ENCODE results near the gene CHST12.
A peak's percentile ranks its signal among the peaks of the same experiment; 100 is the strongest.

Gene CHST12

GRCh38 chr7:2483494-2483893 lies 80.1 kb downstream of the CHST12 start:
- no peak overlapping the region for H3K4me3 ChIP-seq (ENCODE audit: low read depth in 1 of 5, low read length in 5 of 5)
- H3K27ac ChIP-seq (ENCODE audit: low read depth, low read length): no peak overlapping the region
- H3K9me3 ChIP-seq (ENCODE audit: control insufficient read depth in 5 of 5, low read length in 5 of 5): peaks cover 0 to 9% (median 7%) of the 10 kb centered on the region in 5 donors
- no peak overlapping the region for H3K9ac ChIP-seq (ENCODE audit: low read length in 5 of 5)
- H3K27me3 ChIP-seq (ENCODE audit: control insufficient read depth in 5 of 5, insufficient read depth in 4 of 5, low read length in 5 of 5): no peaks in the 10 kb centered on the region
- peaks cover 10 to 52% (median 44%) of the 10 kb centered on the region in 5 donors for H3K4me1 ChIP-seq (ENCODE audit: control insufficient read depth in 5 of 5, insufficient read depth in 5 of 5, low read length in 5 of 5)
- no peaks in the 10 kb centered on the region for H3K36me3 ChIP-seq (ENCODE audit: control insufficient read depth in 5 of 5, insufficient read depth in 5 of 5, low read length in 5 of 5)

GRCh38 chr7:2484868-2485267 lies 81.5 kb downstream of the CHST12 start:
- Histone ChIP-seq H3K27me3 (ENCODE audit: control insufficient read depth in 5 of 5, insufficient read depth in 4 of 5, low read length in 5 of 5) (no peaks in the 10 kb centered on the region), H3K9ac (ENCODE audit: low read length in 5 of 5) (no peak overlapping the region), H3K4me1 (ENCODE audit: control insufficient read depth in 5 of 5, insufficient read depth in 5 of 5, low read length in 5 of 5) (peaks cover 10 to 52% (median 44%) of the 10 kb centered on the region in 5 donors), H3K9me3 (ENCODE audit: control insufficient read depth in 5 of 5, low read length in 5 of 5) (peaks cover 0 to 9% (median 7%) of the 10 kb centered on the region in 5 donors), H3K36me3 (ENCODE audit: control insufficient read depth in 5 of 5, insufficient read depth in 5 of 5, low read length in 5 of 5) (no peaks in the 10 kb centered on the region), H3K4me3 (ENCODE audit: low read depth in 1 of 5, low read length in 5 of 5) (no peak overlapping the region), H3K27ac (ENCODE audit: low read depth, low read length) (no peak overlapping the region)

- no peaks in the 10 kb centered on the region for H3K27me3 ChIP-seq (ENCODE audit: control insufficient read depth in 5 of 5, insufficient read depth in 4 of 5, low read length in 5 of 5)
- peak overlapping the region in 1 of 5 donors; percentile 22 for H3K4me3 ChIP-seq (ENCODE audit: low read depth in 1 of 5, low read length in 5 of 5)
- peak overlapping the region in 1 of 5 donors; percentile 35 for H3K9ac ChIP-seq (ENCODE audit: low read length in 5 of 5)
- peak overlapping the region; percentile 92 for H3K27ac ChIP-seq (ENCODE audit: low read depth, low read length)
- peaks cover 0 to 7% (median 7%) of the 10 kb centered on the region in 5 donors for H3K9me3 ChIP-seq (ENCODE audit: control insufficient read depth in 5 of 5, low read length in 5 of 5)
- H3K36me3 ChIP-seq (ENCODE audit: control insufficient read depth in 5 of 5, insufficient read depth in 5 of 5, low read length in 5 of 5): no peaks in the 10 kb centered on the region
- peaks cover 10 to 54% (median 49%) of the 10 kb centered on the region in 5 donors for H3K4me1 ChIP-seq (ENCODE audit: control insufficient read depth in 5 of 5, insufficient read depth in 5 of 5, low read length in 5 of 5)
Measured at GRCh38 chr7:2487586-2488271, 84.3 kb downstream of the CHST12 start.

GRCh38 chr7:2488272-2488645 lies 84.8 kb downstream of the CHST12 start:
- H3K36me3 ChIP-seq (ENCODE audit: control insufficient read depth in 5 of 5, insufficient read depth in 5 of 5, low read length in 5 of 5): no peaks in the 10 kb centered on the region
- H3K4me1 ChIP-seq (ENCODE audit: control insufficient read depth in 5 of 5, insufficient read depth in 5 of 5, low read length in 5 of 5): peaks cover 10 to 60% (median 54%) of the 10 kb centered on the region in 5 donors
- peak overlapping the region in 1 of 5 donors; percentile 22 for H3K4me3 ChIP-seq (ENCODE audit: low read depth in 1 of 5, low read length in 5 of 5)
- H3K27ac ChIP-seq (ENCODE audit: low read depth, low read length): peak overlapping the region; percentile 92
- H3K27me3 ChIP-seq (ENCODE audit: control insufficient read depth in 5 of 5, insufficient read depth in 4 of 5, low read length in 5 of 5): no peaks in the 10 kb centered on the region
- H3K9ac ChIP-seq (ENCODE audit: low read length in 5 of 5): peak overlapping the region in 4 of 5 donors; percentile 40 to 62 (median 47)
- H3K9me3 ChIP-seq (ENCODE audit: control insufficient read depth in 5 of 5, low read length in 5 of 5): peaks cover 0 to 3% (median 2%) of the 10 kb centered on the region in 5 donors

DNA sequence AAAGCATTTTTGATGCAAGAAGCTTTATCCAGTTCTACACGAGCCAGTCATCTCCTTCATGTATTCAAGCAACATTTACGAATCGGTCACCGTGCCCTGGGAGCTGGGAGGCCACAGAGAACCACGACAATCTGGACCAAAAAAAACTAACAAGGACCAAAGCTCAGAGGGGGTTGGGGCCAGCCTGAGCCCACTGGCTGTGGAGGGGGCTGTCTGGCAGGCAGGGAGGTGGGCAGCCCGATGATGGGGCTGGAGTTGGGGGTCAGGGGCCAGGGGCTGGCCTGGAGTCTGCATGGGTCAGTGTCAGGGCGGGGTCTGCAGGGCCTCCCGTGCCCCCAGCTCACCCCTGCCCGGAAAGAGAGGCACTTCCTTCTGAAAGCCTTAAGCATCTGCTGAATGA lies 85.3 kb downstream of the CHST12 start:
- H3K4me3 ChIP-seq (ENCODE audit: low read depth in 1 of 5, low read length in 5 of 5): peak overlapping the region in 1 of 5 donors; percentile 22
- peaks cover 12 to 62% (median 59%) of the 10 kb centered on the region in 5 donors for H3K4me1 ChIP-seq (ENCODE audit: control insufficient read depth in 5 of 5, insufficient read depth in 5 of 5, low read length in 5 of 5)
- H3K27ac ChIP-seq (ENCODE audit: low read depth, low read length): peak overlapping the region; percentile 92

GRCh38 chr7:2490181-2490651 lies 86.8 kb downstream of the CHST12 start:
- Histone ChIP-seq H3K27me3 (ENCODE audit: control insufficient read depth in 5 of 5, insufficient read depth in 4 of 5, low read length in 5 of 5) (no peaks in the 10 kb centered on the region), H3K4me3 (ENCODE audit: low read depth in 1 of 5, low read length in 5 of 5) (no peak overlapping the region), H3K4me1 (ENCODE audit: control insufficient read depth in 5 of 5, insufficient read depth in 5 of 5, low read length in 5 of 5) (peaks cover 14 to 64% (median 61%) of the 10 kb centered on the region in 5 donors), H3K9me3 (ENCODE audit: control insufficient read depth in 5 of 5, low read length in 5 of 5) (no peaks in the 10 kb centered on the region), H3K27ac (ENCODE audit: low read depth, low read length) (peak overlapping the region; percentile 92), H3K36me3 (ENCODE audit: control insufficient read depth in 5 of 5, insufficient read depth in 5 of 5, low read length in 5 of 5) (no peaks in the 10 kb centered on the region), H3K9ac (ENCODE audit: low read length in 5 of 5) (peak overlapping the region in 1 of 5 donors; percentile 30)

More for the DNA sequence above, 85.3 kb downstream of the CHST12 start:
- Histone ChIP-seq H3K9ac (ENCODE audit: low read length in 5 of 5) (peak overlapping the region in 4 of 5 donors; percentile 40 to 62 (median 47)), H3K27me3 (ENCODE audit: control insufficient read depth in 5 of 5, insufficient read depth in 4 of 5, low read length in 5 of 5) (no peaks in the 10 kb centered on the region), H3K36me3 (ENCODE audit: control insufficient read depth in 5 of 5, insufficient read depth in 5 of 5, low read length in 5 of 5) (no peaks in the 10 kb centered on the region), H3K9me3 (ENCODE audit: control insufficient read depth in 5 of 5, low read length in 5 of 5) (no peaks in the 10 kb centered on the region)

GRCh38 chr7:2492038-2492437 lies 88.6 kb downstream of the CHST12 start:
- Histone ChIP-seq H3K4me1 (ENCODE audit: control insufficient read depth in 5 of 5, insufficient read depth in 5 of 5, low read length in 5 of 5) (peaks cover 14 to 62% (median 58%) of the 10 kb centered on the region in 5 donors), H3K36me3 (ENCODE audit: control insufficient read depth in 5 of 5, insufficient read depth in 5 of 5, low read length in 5 of 5) (no peaks in the 10 kb centered on the region), H3K9ac (ENCODE audit: low read length in 5 of 5) (no peak overlapping the region), H3K4me3 (ENCODE audit: low read depth in 1 of 5, low read length in 5 of 5) (no peak overlapping the region), H3K27me3 (ENCODE audit: control insufficient read depth in 5 of 5, insufficient read depth in 4 of 5, low read length in 5 of 5) (no peaks in the 10 kb centered on the region), H3K9me3 (ENCODE audit: control insufficient read depth in 5 of 5, low read length in 5 of 5) (no peaks in the 10 kb centered on the region), H3K27ac (ENCODE audit: low read depth, low read length) (no peak overlapping the region)

DNA sequence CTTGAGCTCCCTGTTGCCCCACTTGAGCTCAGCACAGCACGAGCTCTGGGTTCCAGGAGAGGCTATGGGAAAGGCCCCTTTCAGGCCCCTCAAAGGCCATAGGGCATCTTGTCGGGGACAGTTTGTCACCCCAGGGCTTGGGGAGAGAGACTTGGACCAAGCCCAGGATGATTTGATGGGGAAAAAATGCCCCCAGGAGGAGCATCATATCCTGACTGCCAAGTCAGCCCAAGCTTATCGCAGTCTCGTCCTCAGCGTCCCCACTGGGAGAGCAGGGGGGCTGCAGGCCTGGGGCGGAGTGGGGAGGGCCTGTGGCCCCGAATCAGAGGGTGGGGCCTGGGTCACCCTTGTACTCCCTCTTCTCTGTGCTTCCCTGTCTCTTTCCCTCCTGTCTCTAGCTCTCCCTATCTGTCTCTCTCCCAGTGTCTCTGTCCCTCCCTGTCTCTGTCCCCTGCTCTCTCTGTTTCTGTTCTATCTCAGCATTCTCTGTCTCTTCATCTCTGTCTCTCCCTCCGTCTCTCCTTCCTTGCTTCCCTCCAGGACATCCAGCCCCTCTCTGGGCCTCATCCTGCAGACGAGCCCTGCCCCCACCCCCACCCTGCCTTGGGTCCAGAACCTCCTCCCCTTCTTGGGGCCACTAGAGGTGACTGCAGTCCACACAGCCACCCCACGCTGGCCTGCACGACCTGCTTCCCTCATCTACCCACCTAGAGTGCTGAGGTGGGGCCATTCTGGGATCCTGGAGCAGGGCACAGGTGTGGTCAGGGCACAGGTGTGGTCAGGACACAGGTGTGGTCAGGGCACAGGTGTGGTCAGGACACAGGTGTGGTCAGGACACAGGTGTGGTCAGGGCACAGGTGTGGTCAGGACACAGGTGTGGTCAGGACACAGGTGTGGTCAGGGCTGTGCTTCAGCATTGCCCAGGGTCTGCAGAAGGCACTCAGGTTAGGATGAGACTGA lies 90.1 kb downstream of the CHST12 start:
- no peak overlapping the region for H3K27ac ChIP-seq (ENCODE audit: low read depth, low read length)
- no peaks in the 10 kb centered on the region for H3K9me3 ChIP-seq (ENCODE audit: control insufficient read depth in 5 of 5, low read length in 5 of 5)
- H3K9ac ChIP-seq (ENCODE audit: low read length in 5 of 5): no peak overlapping the region
- no peaks in the 10 kb centered on the region for H3K27me3 ChIP-seq (ENCODE audit: control insufficient read depth in 5 of 5, insufficient read depth in 4 of 5, low read length in 5 of 5)
- H3K4me1 ChIP-seq (ENCODE audit: control insufficient read depth in 5 of 5, insufficient read depth in 5 of 5, low read length in 5 of 5): peaks cover 5 to 54% (median 52%) of the 10 kb centered on the region in 5 donors
- no peak overlapping the region for H3K4me3 ChIP-seq (ENCODE audit: low read depth in 1 of 5, low read length in 5 of 5)
- H3K36me3 ChIP-seq (ENCODE audit: control insufficient read depth in 5 of 5, insufficient read depth in 5 of 5, low read length in 5 of 5): no peaks in the 10 kb centered on the region

DNA sequence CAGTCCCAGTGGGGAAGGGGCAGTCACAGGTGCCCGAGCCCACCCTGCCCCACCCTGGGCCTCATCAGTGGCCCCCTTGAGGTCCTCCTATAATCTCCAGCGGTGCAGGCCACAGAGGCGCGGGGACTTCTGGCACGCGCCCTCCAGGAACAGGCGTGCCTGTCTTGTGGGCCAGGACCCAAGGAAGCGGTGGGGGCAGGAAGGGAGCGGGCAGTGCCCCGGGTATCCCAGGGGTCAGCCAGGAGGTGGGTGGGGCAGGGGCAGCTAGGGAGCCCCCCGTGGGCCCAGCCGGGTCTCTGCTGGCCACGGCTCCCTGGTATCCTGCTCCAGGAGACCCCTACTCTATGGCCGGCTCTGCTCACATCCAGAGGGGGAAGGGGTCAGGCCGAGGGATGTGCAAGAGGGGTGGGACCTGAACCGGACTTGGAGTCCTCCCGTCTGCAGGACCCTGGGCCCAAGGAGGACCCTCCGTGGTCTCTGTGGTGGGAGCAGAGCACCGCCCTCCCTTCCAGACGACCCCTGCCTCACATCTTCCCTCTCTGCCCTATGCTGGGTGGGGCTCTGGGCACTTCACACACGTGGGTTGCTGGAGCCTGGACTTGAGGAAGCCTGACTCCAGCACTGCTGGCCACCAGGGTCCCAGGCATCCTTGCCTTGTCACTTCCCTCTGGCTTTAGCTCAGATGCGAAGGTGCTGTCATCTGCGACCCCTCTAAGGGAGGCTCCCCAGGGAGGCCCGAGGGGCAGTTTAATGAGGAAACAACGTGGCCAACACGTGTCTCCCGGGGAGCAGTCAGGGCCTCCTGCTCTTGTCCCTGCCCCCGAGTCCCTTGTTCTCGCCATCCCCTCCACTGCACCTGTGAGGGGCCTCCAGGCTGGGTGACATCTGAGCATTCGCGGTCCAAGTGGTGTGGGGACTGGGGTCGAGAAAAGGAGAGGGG lies 91.0 kb downstream of the CHST12 start:
- Histone ChIP-seq H3K27me3 (ENCODE audit: control insufficient read depth in 5 of 5, insufficient read depth in 4 of 5, low read length in 5 of 5) (no peaks in the 10 kb centered on the region), H3K27ac (ENCODE audit: low read depth, low read length) (no peak overlapping the region), H3K9me3 (ENCODE audit: control insufficient read depth in 5 of 5, low read length in 5 of 5) (no peaks in the 10 kb centered on the region), H3K36me3 (ENCODE audit: control insufficient read depth in 5 of 5, insufficient read depth in 5 of 5, low read length in 5 of 5) (no peaks in the 10 kb centered on the region), H3K4me1 (ENCODE audit: control insufficient read depth in 5 of 5, insufficient read depth in 5 of 5, low read length in 5 of 5) (peaks cover 6 to 52% (median 48%) of the 10 kb centered on the region in 5 donors), H3K4me3 (ENCODE audit: low read depth in 1 of 5, low read length in 5 of 5) (no peak overlapping the region), H3K9ac (ENCODE audit: low read length in 5 of 5) (no peak overlapping the region)

Data from subcutaneous abdominal adipose tissue (tissue), 5 donors.